IMR-90 (cell line): ENCODE results near the gene TAC4. TPM values are rescaled to one million over a fixed set of nuclear protein-coding genes. Genes with fewer than 3 reads are reported as not detected.

Experiments
- ATAC-seq: fragments of 200-7000 bp; cut with Tn5 transposase; 2 replicates; pipeline ENCODE4 v1.9.1; 2020; ENCODE audit warnings: low read depth, mild to moderate bottlenecking, moderate library complexity
- BruUV-seq: library from RNA; stranded (reverse); fragments of 400-500 nt; replicated peaks from 2 replicates; lab custom pipeline; 2021; lab: Mats Ljungman, UMichigan
- CTCF ChIA-PET: fragments of 300-600 bp; formaldehyde crosslinking; extraction: SDS; loops from one replicate; lab custom pipeline; 2021; ENCODE audit warnings: antibody characterized with exemption; lab: Yijun Ruan, JAX
- POLR2A ChIA-PET: fragments of 300-600 bp; sonication (Branson Sonifier 250); formaldehyde crosslinking; loops from one replicate; lab custom pipeline; 2022; ENCODE audit warnings: antibody characterized with exemption; ENCODE audit not compliant: unreplicated experiment; lab: Charles Lee
- DNase-seq: peaks from one replicate; pipeline ENCODE4 v3.0.0; 2013
- H2AFZ ChIP-seq: replicated peaks from 2 replicates; pipeline ENCODE3; 2013; ENCODE audit warnings: low read length, mild to moderate bottlenecking; ENCODE audit not compliant: poor library complexity
- H2AK5ac ChIP-seq: 2 replicates; pipeline ENCODE4 v1.6.1; 2013; ENCODE audit warnings: low read depth, low read length, inconsistent platforms
- H2AK9ac ChIP-seq: replicated peaks from 2 replicates; pipeline ENCODE3; 2013; ENCODE audit warnings: mild to moderate bottlenecking, low read depth, low read length, moderate library complexity; ENCODE audit not compliant: poor library complexity
- H2BK120ac ChIP-seq: 2 replicates; pipeline ENCODE4 v1.6.1; 2013; ENCODE audit warnings: low read depth, low read length, inconsistent platforms
- H2BK15ac ChIP-seq: 3 replicates; pipeline ENCODE4 v1.6.1; 2013; ENCODE audit warnings: low read depth, low read length, inconsistent platforms
- H2BK20ac ChIP-seq: 2 replicates; pipeline ENCODE4 v1.6.1; 2013; ENCODE audit warnings: low read depth, mild to moderate bottlenecking, inconsistent platforms, low read length, moderate library complexity
- H2BK5ac ChIP-seq: 2 replicates; pipeline ENCODE4 v1.6.1; 2013; ENCODE audit warnings: mild to moderate bottlenecking, low read depth, low read length, inconsistent platforms; ENCODE audit not compliant: poor library complexity, severe bottlenecking
- H3K14ac ChIP-seq: replicated peaks from 2 replicates; pipeline ENCODE4 v1.6.1; 2013; ENCODE audit warnings: low read depth, low read length, inconsistent platforms
- H3K18ac ChIP-seq: 2 replicates; pipeline ENCODE4 v1.6.1; 2013; ENCODE audit warnings: low read depth, low read length, control low read depth
- H3K23ac ChIP-seq: 2 replicates; pipeline ENCODE4 v1.6.1; 2013; ENCODE audit warnings: low read depth, low read length, inconsistent platforms
- H3K27ac ChIP-seq: 2 replicates; pipeline ENCODE4 v1.5.1; 2013; ENCODE audit warnings: mild to moderate bottlenecking, control low read depth, low read length; ENCODE audit not compliant: insufficient read depth
- H3K27me3 ChIP-seq: 2 replicates; pipeline ENCODE4 v1.6.1; 2013; ENCODE audit warnings: low read length; ENCODE audit not compliant: control insufficient read depth, insufficient read depth
- H3K36me3 ChIP-seq: 2 replicates; pipeline ENCODE4 v1.6.1; 2013; ENCODE audit warnings: low read length, mixed read lengths; ENCODE audit not compliant: control insufficient read depth, insufficient read depth
- H3K4ac ChIP-seq: 2 replicates; pipeline ENCODE4 v1.6.1; 2013; ENCODE audit warnings: low read depth, low read length, inconsistent platforms
- H3K4me1 ChIP-seq: 2 replicates; pipeline ENCODE4 v1.6.1; 2013; ENCODE audit warnings: low read length, mixed read lengths; ENCODE audit not compliant: control insufficient read depth, insufficient read depth
- H3K4me2 ChIP-seq: 2 replicates; pipeline ENCODE4 v1.6.1; 2013; ENCODE audit warnings: low read depth, mild to moderate bottlenecking, control low read depth, low read length, moderate library complexity
- H3K4me3 ChIP-seq: 2 replicates; pipeline ENCODE4 v1.5.1; 2013; ENCODE audit warnings: low read depth, mild to moderate bottlenecking, control low read depth, low read length, moderate library complexity; ENCODE audit not compliant: insufficient read depth
- H3K56ac ChIP-seq: 2 replicates; pipeline ENCODE4 v1.6.1; 2013; ENCODE audit warnings: low read length, inconsistent platforms; ENCODE audit not compliant: insufficient read depth; ENCODE audit errors: extremely low read depth
- H3K79me1 ChIP-seq, 2 experiments: 2 replicates each; pipeline ENCODE4 v1.6.1; 2013; ENCODE audit warnings: low read length in 2 of 2, inconsistent platforms in 1 of 2, low read depth in 1 of 2
- H3K9ac ChIP-seq: 2 replicates; pipeline ENCODE4 v1.6.1; 2013; ENCODE audit warnings: low read depth, low read length, control low read depth
- H3K9me1 ChIP-seq: 2 replicates; pipeline ENCODE4 v1.6.1; 2013; ENCODE audit warnings: low read length, inconsistent platforms; ENCODE audit not compliant: insufficient read depth
- H3K9me3 ChIP-seq: 2 replicates; pipeline ENCODE4 v1.6.1; 2013; ENCODE audit warnings: low read length; ENCODE audit not compliant: control insufficient read depth, insufficient read depth
- H4K20me1 ChIP-seq: 2 replicates; pipeline ENCODE4 v1.6.1; 2013; ENCODE audit warnings: low read length, inconsistent platforms; ENCODE audit not compliant: insufficient read depth
- H4K5ac ChIP-seq: 2 replicates; pipeline ENCODE4 v1.6.1; 2013; ENCODE audit warnings: mild to moderate bottlenecking, low read depth, low read length, control low read depth
- H4K8ac ChIP-seq, 2 experiments: 2 replicates each; pipeline ENCODE4 v1.6.1; 2013; ENCODE audit warnings: low read depth in 2 of 2, low read length in 2 of 2, control low read depth in 1 of 2, inconsistent platforms in 1 of 2
- H4K91ac ChIP-seq: 2 replicates; pipeline ENCODE4 v1.6.1; 2013; ENCODE audit warnings: low read depth, low read length, inconsistent platforms; ENCODE audit not compliant: insufficient read depth
- BHLHE40 ChIP-seq: fragments of 150-350 bp; IDR thresholded peaks from 2 replicates; pipeline ENCODE4 v1.6.1; 2016; ENCODE audit warnings: mild to moderate bottlenecking, low read depth, low read length
- CEBPB ChIP-seq: IDR thresholded peaks from 2 replicates; pipeline ENCODE4 v1.6.1; 2012; ENCODE audit warnings: low read depth, low read length, improper control_type of control experiment
- CHD1 ChIP-seq: IDR thresholded peaks from 2 replicates; pipeline ENCODE4 v1.6.1; 2012; ENCODE audit warnings: low read depth, low read length, improper control_type of control experiment
- FOS ChIP-seq: fragments of 150-350 bp; IDR thresholded peaks from 2 replicates; pipeline ENCODE4 v1.6.1; 2016; ENCODE audit warnings: low read depth, low read length
- MAFK ChIP-seq: IDR thresholded peaks from 2 replicates; pipeline ENCODE4 v1.6.1; 2012; ENCODE audit warnings: low read depth, low read length, improper control_type of control experiment
- MAZ ChIP-seq: IDR thresholded peaks from 2 replicates; pipeline ENCODE4 v1.6.1; 2012; ENCODE audit warnings: low read depth, mild to moderate bottlenecking, low read length, improper control_type of control experiment, moderate library complexity, borderline replicate concordance
- MXI1 ChIP-seq: IDR thresholded peaks from 2 replicates; pipeline ENCODE4 v1.6.1; 2012; ENCODE audit warnings: low read depth, mild to moderate bottlenecking, low read length, moderate library complexity, borderline replicate concordance
- NFE2L2 ChIP-seq: fragments of 150-350 bp; IDR thresholded peaks from 2 replicates; pipeline ENCODE4 v1.6.1; 2016; ENCODE audit warnings: low read depth, mild to moderate bottlenecking, low read length
- POLR2A ChIP-seq: IDR thresholded peaks from 2 replicates; pipeline ENCODE4 v1.6.1; 2012; ENCODE audit warnings: mild to moderate bottlenecking, low read depth, low read length
- RAD21 ChIP-seq: IDR thresholded peaks from 2 replicates; pipeline ENCODE4 v1.6.1; 2012; ENCODE audit warnings: low read length, improper control_type of control experiment
- RCOR1 ChIP-seq: IDR thresholded peaks from 2 replicates; pipeline ENCODE4 v1.6.1; 2012; ENCODE audit warnings: mild to moderate bottlenecking, low read length, improper control_type of control experiment; ENCODE audit not compliant: insufficient replicate concordance
- RFX5 ChIP-seq: IDR thresholded peaks from 2 replicates; pipeline ENCODE4 v1.8.0; 2012; ENCODE audit warnings: low read depth, mild to moderate bottlenecking, low read length, moderate library complexity
- SMC3 ChIP-seq: fragments of 150-350 bp; IDR thresholded peaks from 2 replicates; pipeline ENCODE4 v1.6.1; 2016; ENCODE audit warnings: low read depth, mild to moderate bottlenecking, antibody characterized with exemption, low read length, moderate library complexity
- WGBS, 2 experiments: methylation state at CpG; one replicate each; pipeline versions ENCODE4 v1.1.5 to v1.1.7; 2013; ENCODE audit warnings: missing lambda C conversion rate in 2 of 2; ENCODE audit not compliant: insufficient read length in 1 of 2; ENCODE audit errors: extremely low coverage in 2 of 2; 5-methylcytosine and 5-hydroxymethylcytosine counted together
- dilution Hi-C: fragments of 300-500 bp; cut with HindIII; formaldehyde crosslinking; loops from one replicate; pipeline ENCODE4 v1.14.3; 2018; ENCODE audit warnings: low sequenced_read_pairs; ENCODE audit not compliant: unreplicated experiment
- in situ Hi-C: fragments of 300-500 bp; cut with MboI; formaldehyde crosslinking; loops from 3 replicates; pipeline ENCODE4 v1.14.3; 2019; ENCODE audit warnings: low sequenced_read_pairs, inconsistent platforms, mixed read lengths
- intact Hi-C: fragments of 100-400 bp; cut with micrococcal nuclease; formaldehyde crosslinking; loops from 2 replicates; pipeline ENCODE4 v1.10.0; 2022
- polyA plus RNA-seq, 3 experiments: library from polyadenylated mRNA; depleted of rRNA; stranded (reverse); fragments of >200 nt; gene quantifications; 2 replicates each; pipeline ENCODE4 v1.2.3, GENCODE V29; 2012; ENCODE audit warnings: low replicate concordance in 1 of 3
- total RNA-seq: library from RNA; depleted of rRNA; stranded (reverse); fragments of >200 nt; gene quantifications from 2 replicates; pipeline ENCODE4 v1.2.3, GENCODE V29; 2012
- TF ChIP-seq, protein P1 (sequence below): conservative IDR thresholded peaks from 2 replicates; pipeline ENCODE4 v1.5.1; 2012; ENCODE audit warnings: mild to moderate bottlenecking, low read depth, low read length, improper control_type of control experiment
- TF ChIP-seq, protein P2 (sequence below): fragments of 150-350 bp; IDR thresholded peaks from 2 replicates; pipeline ENCODE4 v1.6.1; 2016; ENCODE audit warnings: low read depth, mild to moderate bottlenecking, low read length, moderate library complexity, borderline replicate concordance
- TF ChIP-seq, protein P3 (sequence below): fragments of 150-350 bp; IDR thresholded peaks from 2 replicates; pipeline ENCODE4 v1.6.1; 2017; ENCODE audit warnings: mild to moderate bottlenecking, antibody characterized with exemption, low read length, low read depth

TAC4 gene
- total and polyA plus RNA-seq, 2 of the 4 experiments (the other 2 are of a cell fraction): not detected

DNA sequence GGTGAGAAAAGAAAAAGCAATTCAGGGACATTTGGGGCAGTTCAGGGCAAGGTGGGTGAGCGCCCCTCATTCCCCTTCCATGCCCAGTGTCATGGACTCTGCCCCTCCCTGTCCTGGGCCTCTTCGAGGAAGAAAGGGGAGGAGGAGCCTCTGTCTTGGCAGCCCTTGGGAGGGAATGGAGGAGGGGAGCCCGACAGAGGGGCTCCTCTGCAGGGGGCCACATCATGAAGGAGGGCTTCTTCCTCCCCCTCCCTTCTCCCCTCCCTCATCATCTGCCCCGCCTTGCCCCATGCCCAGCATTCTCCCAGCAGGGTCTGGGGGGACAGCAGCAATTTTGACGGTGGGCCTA, 33.2 kb upstream of the TAC4 start:
- no peaks in the 10 kb centered on the region for H3K9me1 ChIP-seq
- dilution Hi-C loops (no loop called here), in situ Hi-C loops (loop anchor here (25.0 kb wide), 1 partner anchor 431 kb away; no protein-coding TSS in a partner anchor), intact Hi-C loops (no loop called here)
- H3K56ac ChIP-seq: no peak overlapping the region
- H3K4me1 ChIP-seq: no peaks in the 10 kb centered on the region
- H2BK120ac ChIP-seq: no peak overlapping the region
- no peak overlapping the region for H2AK5ac ChIP-seq
- ATAC-seq (no peak), DNase-seq (no peak)
- no peak overlapping the region for H3K9ac ChIP-seq
- H3K27me3 ChIP-seq: peaks cover 74% of the 10 kb centered on the region
- H3K27ac ChIP-seq: no peak overlapping the region
- H3K79me1 ChIP-seq: no peaks in the 10 kb centered on the region
- no peak overlapping the region for H2AK9ac ChIP-seq
- no peak overlapping the region for H3K4me2 ChIP-seq
- H4K8ac ChIP-seq: no peak overlapping the region
- H3K4me3 ChIP-seq: no peak overlapping the region
- H4K5ac ChIP-seq: no peak overlapping the region
- H2BK20ac ChIP-seq: no peak overlapping the region
- no peak overlapping the region for H3K23ac ChIP-seq
- no peaks in the 10 kb centered on the region; the same call in 1 of the 2 replicates for H3K9me3 ChIP-seq
- no peaks in the 10 kb centered on the region for H4K20me1 ChIP-seq
- TF ChIP-seq, protein P1, sequence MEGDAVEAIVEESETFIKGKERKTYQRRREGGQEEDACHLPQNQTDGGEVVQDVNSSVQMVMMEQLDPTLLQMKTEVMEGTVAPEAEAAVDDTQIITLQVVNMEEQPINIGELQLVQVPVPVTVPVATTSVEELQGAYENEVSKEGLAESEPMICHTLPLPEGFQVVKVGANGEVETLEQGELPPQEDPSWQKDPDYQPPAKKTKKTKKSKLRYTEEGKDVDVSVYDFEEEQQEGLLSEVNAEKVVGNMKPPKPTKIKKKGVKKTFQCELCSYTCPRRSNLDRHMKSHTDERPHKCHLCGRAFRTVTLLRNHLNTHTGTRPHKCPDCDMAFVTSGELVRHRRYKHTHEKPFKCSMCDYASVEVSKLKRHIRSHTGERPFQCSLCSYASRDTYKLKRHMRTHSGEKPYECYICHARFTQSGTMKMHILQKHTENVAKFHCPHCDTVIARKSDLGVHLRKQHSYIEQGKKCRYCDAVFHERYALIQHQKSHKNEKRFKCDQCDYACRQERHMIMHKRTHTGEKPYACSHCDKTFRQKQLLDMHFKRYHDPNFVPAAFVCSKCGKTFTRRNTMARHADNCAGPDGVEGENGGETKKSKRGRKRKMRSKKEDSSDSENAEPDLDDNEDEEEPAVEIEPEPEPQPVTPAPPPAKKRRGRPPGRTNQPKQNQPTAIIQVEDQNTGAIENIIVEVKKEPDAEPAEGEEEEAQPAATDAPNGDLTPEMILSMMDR: no peak
- TF ChIP-seq RCOR1: no peak
- TF ChIP-seq, protein P2, sequence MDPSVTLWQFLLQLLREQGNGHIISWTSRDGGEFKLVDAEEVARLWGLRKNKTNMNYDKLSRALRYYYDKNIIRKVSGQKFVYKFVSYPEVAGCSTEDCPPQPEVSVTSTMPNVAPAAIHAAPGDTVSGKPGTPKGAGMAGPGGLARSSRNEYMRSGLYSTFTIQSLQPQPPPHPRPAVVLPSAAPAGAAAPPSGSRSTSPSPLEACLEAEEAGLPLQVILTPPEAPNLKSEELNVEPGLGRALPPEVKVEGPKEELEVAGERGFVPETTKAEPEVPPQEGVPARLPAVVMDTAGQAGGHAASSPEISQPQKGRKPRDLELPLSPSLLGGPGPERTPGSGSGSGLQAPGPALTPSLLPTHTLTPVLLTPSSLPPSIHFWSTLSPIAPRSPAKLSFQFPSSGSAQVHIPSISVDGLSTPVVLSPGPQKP: no peak
- no peak for TF ChIP-seq FOS
- TF ChIP-seq POLR2A: no peak
- TF ChIP-seq, protein P3, sequence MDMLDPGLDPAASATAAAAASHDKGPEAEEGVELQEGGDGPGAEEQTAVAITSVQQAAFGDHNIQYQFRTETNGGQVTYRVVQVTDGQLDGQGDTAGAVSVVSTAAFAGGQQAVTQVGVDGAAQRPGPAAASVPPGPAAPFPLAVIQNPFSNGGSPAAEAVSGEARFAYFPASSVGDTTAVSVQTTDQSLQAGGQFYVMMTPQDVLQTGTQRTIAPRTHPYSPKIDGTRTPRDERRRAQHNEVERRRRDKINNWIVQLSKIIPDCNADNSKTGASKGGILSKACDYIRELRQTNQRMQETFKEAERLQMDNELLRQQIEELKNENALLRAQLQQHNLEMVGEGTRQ: no peak
- no peak for TF ChIP-seq NFE2L2
- TF ChIP-seq MXI1: no peak
- no peak for TF ChIP-seq SMC3
- TF ChIP-seq CEBPB: no peak
- no peak for TF ChIP-seq RFX5
- no peak for TF ChIP-seq MAFK
- TF ChIP-seq BHLHE40: no peak
- no peak for TF ChIP-seq RAD21
- no peak for TF ChIP-seq MAZ
- TF ChIP-seq CHD1: no peak
- ChIA-PET CTCF (interaction anchor here (1.2 kb wide), 2 partner anchors 30 to 73 kb away, joined by 3 to 4 read pairs; no protein-coding TSS in a partner anchor), POLR2A (no interaction called here)
- no peak overlapping the region for H3K18ac ChIP-seq
- no peak overlapping the region for H3K14ac ChIP-seq
- no peak overlapping the region for H2BK5ac ChIP-seq
- no peak overlapping the region for H4K91ac ChIP-seq
- no CpG with 5 or more reads among the region's 5 CpGs for WGBS, 2 experiments
- no peak overlapping the region for H2BK15ac ChIP-seq
- no peak overlapping the region for H2AFZ ChIP-seq
- no TSS peak for BruUV-seq
- H3K36me3 ChIP-seq: no peaks in the 10 kb centered on the region
- H3K4ac ChIP-seq: no peak overlapping the region
